Stimulated activated CD8-positive, alpha-beta memory T cell treated with anti-CD3 and anti-CD28 coated beads, Interleukin-7, amount 100 ng/mL, for 1 hour (primary cell): ENCODE measurements around the gene C7.
"Not testable (repeated sequence)": the region's sequence is repeated elsewhere in the genome, so short reads cannot be mapped to it uniquely, and the experiment has no call there.

ENCODE experiments used
- DNase-seq, 2 donors: peaks; one replicate each; pipeline ENCODE4 v3.0.0-alpha.2; 2020; ENCODE audit warnings: low read depth in 2 of 2

Gene C7

GRCh38 chr5:40991168-40991980 is 82.1 kb downstream of the C7 start:
- no peak for DNase-seq

- no peak for DNase-seq
Observed at GRCh38 chr5:40991981-40992559, 82.8 kb downstream of the C7 start.

GRCh38 chr5:40995801-40996586 is 86.7 kb downstream of the C7 start:
- no peak for DNase-seq

- DNase-seq = no peak
Observed at GRCh38 chr5:40999142-40999541, 89.8 kb downstream of the C7 start.

- DNase-seq = no peak
Observed at GRCh38 chr5:40999966-41000365, 90.7 kb downstream of the C7 start.

- no peak for DNase-seq
Observed at GRCh38 chr5:41003670-41004376, 94.5 kb downstream of the C7 start.

- DNase-seq = no peak
Observed at GRCh38 chr5:41004931-41005330, 95.6 kb downstream of the C7 start.

- no peak for DNase-seq
Observed at GRCh38 chr5:41009232-41009631, 99.9 kb downstream of the C7 start.

- no peak for DNase-seq
Observed at GRCh38 chr5:41010572-41010971, 101.3 kb downstream of the C7 start.

- DNase-seq = no peak
Observed at GRCh38 chr5:41012318-41012717, 103.0 kb downstream of the C7 start.

GRCh38 chr5:41022600-41022999 is 113.3 kb downstream of the C7 start:
- DNase-seq = not testable (repeated sequence)
